ENCODE measurements around the gene ANAPC15. TPM values are rescaled to one million over a fixed set of nuclear protein-coding genes. Genes with fewer than 3 reads are reported as not detected.
"Not testable (repeated sequence)": the region's sequence is repeated elsewhere in the genome, so short reads cannot be mapped to it uniquely, and the experiment has no call there.

ANAPC15 gene
- polyA plus RNA-seq, 1 of the 3 experiments (the other 2 are of a cell fraction), result 92.3 TPM

- TF ChIP-seq PBX3 (IDR thresholded peaks at IDR 0.05) (no peak), TEAD4 (IDR thresholded peaks at IDR 0.05; ENCODE audit: borderline replicate concordance, insufficient read depth) (0 out of 2 replicates have a peak, but pooled peaks have one; percentile 19), GABPA (IDR thresholded peaks at IDR 0.05; ENCODE audit: low read depth) (no peak), IRF3 (IDR thresholded peaks at IDR 0.05; ENCODE audit: low read depth, low read length) (no peak), MEF2A (IDR thresholded peaks at IDR 0.05; ENCODE audit: borderline replicate concordance, low read depth) (no peak), ELF1 (IDR thresholded peaks at IDR 0.05) (no peak), MAX (IDR thresholded peaks at IDR 0.05; ENCODE audit: low read depth) (no peak), EZH2phosphoT487 (IDR thresholded peaks at IDR 0.05; ENCODE audit: borderline replicate concordance, low read depth) (no peak)
Observed at GRCh38 chr11:72144807-72145565, 32.5 kb upstream of the ANAPC15 start (continued).

- H3K4me1 ChIP-seq (ENCODE audit: control insufficient read depth in 1 of 2, insufficient read depth in 2 of 2, low read depth in 1 of 2, low read length in 1 of 2); H3K79me2 ChIP-seq (ENCODE audit: insufficient read depth); H3K27ac ChIP-seq (ENCODE audit: low read depth in 2 of 2, low read length in 1 of 2); H3F3A ChIP-seq (replicated peaks; ENCODE audit: insufficient read depth); DNase-seq; POLR2A ChIA-PET; H3K27me3 ChIP-seq (ENCODE audit: insufficient read depth); H3K36me3 ChIP-seq (replicated peaks in 1 of 2; ENCODE audit: control insufficient read depth in 1 of 2, insufficient read depth in 2 of 2, low read length in 1 of 2); H4K20me1 ChIP-seq (ENCODE audit: insufficient read depth); H3K9me2 ChIP-seq; H3K9ac ChIP-seq; H2AFZ ChIP-seq (ENCODE audit: low read depth); H3K9me3 ChIP-seq; H3K4me2 ChIP-seq; H3K4me3 ChIP-seq (ENCODE audit: low read depth in 2 of 2, low read length in 1 of 2): not testable (repeated sequence)
- CTCF ChIA-PET, result interaction anchor here (1.2 to 3.5 kb wide), 6 partner anchors 27 to 130 kb away, joined by 3 to 35 read pairs (median 10); partner anchors contain the start of gene ANAPC15
- no CpG with 5 or more reads among the region's 1 CpG for WGBS (ENCODE audit: low lambda C conversion rate)
Observed at GRCh38 chr11:72142543-72142942, 30.0 kb upstream of the ANAPC15 start.

- WGBS (ENCODE audit: low lambda C conversion rate), result 60% methylated on average over 1 of the region's 1 CpG
- H4K20me1 ChIP-seq (ENCODE audit: insufficient read depth); H3K9me3 ChIP-seq; H3K9me2 ChIP-seq; H3K79me2 ChIP-seq (ENCODE audit: insufficient read depth); H3F3A ChIP-seq (replicated peaks; ENCODE audit: insufficient read depth); H3K27me3 ChIP-seq (ENCODE audit: insufficient read depth); H3K4me1 ChIP-seq (ENCODE audit: control insufficient read depth in 1 of 2, insufficient read depth in 2 of 2, low read depth in 1 of 2, low read length in 1 of 2); POLR2A ChIA-PET; H3K4me2 ChIP-seq; DNase-seq; H3K27ac ChIP-seq (ENCODE audit: low read depth in 2 of 2, low read length in 1 of 2); H3K4me3 ChIP-seq (ENCODE audit: low read depth in 2 of 2, low read length in 1 of 2); H3K9ac ChIP-seq; H2AFZ ChIP-seq (ENCODE audit: low read depth); H3K36me3 ChIP-seq (replicated peaks in 1 of 2; ENCODE audit: control insufficient read depth in 1 of 2, insufficient read depth in 2 of 2, low read length in 1 of 2): not testable (repeated sequence)
- CTCF ChIA-PET, result interaction anchor here (1.5 kb wide), 1 partner anchor 17 kb away, joined by 5 read pairs; no protein-coding TSS in a partner anchor
Observed at GRCh38 chr11:72142086-72142485, 29.6 kb upstream of the ANAPC15 start.
